Epithelial cell of proximal tubule (primary cell): ENCODE data around the gene EHBP1. TPM values are rescaled to one million over a fixed set of nuclear protein-coding genes. Genes with fewer than 3 reads are reported as not detected.

Experiments used
- DNase-seq: peaks from one replicate; pipeline ENCODE4 v3.0.0-alpha.2; 2011; ENCODE audit warnings: low read depth
- H3K4me3 ChIP-seq: 2 replicates; pipeline ENCODE4 v1.5.1; 2011; ENCODE audit warnings: low read depth, mild to moderate bottlenecking, low read length
- CTCF ChIP-seq: conservative IDR thresholded peaks from 2 replicates; pipeline ENCODE4 v1.5.1; 2012; ENCODE audit warnings: low read depth, mild to moderate bottlenecking, low read length
- total RNA-seq: library from RNA; depleted of rRNA; stranded (reverse); fragments of >200 nt; gene quantifications from 2 replicates; pipeline ENCODE4 v1.2.3, GENCODE V29; 2015

The EHBP1 gene
- total RNA-seq, 1 donor from 2014 or later: 18.1 TPM

- no peak for TF ChIP-seq CTCF
- no peak for DNase-seq
These were observed 107.7 kb downstream of the EHBP1 start for GRCh38 chr2:62812921-62813825.

GRCh38 chr2:62814123-62814522 is 108.6 kb downstream of the EHBP1 start:
- DNase-seq: no peak
- no peak overlapping the region for H3K4me3 ChIP-seq
- no peak for TF ChIP-seq CTCF

More at GRCh38 chr2:62812921-62813825, 107.7 kb downstream of the EHBP1 start:
- no peak overlapping the region for H3K4me3 ChIP-seq

- DNase-seq: no peak
- no peak overlapping the region for H3K4me3 ChIP-seq
- TF ChIP-seq CTCF: no peak
These were observed 111.8 kb downstream of the EHBP1 start for GRCh38 chr2:62817348-62817747.

- TF ChIP-seq CTCF: no peak
- DNase-seq: no peak
- no peak overlapping the region for H3K4me3 ChIP-seq
These were observed 112.6 kb downstream of the EHBP1 start for GRCh38 chr2:62817995-62818713.

GRCh38 chr2:62822549-62822948 is 117.0 kb downstream of the EHBP1 start:
- DNase-seq: no peak
- TF ChIP-seq CTCF: no peak
- H3K4me3 ChIP-seq: no peak overlapping the region

- H3K4me3 ChIP-seq: no peak overlapping the region
- DNase-seq: no peak
- TF ChIP-seq CTCF: no peak
These were observed 118.9 kb downstream of the EHBP1 start for GRCh38 chr2:62824388-62824787.
